HG03196 (cell line): Measurements from ENCODE around the gene ZFHX3.

ENCODE experiments used
- ATAC-seq: cut with Tn5 transposase; IDR thresholded peaks from one replicate; pipeline ENCODE4 v1.9.1; 2021; ENCODE audit not compliant: unreplicated experiment

The ZFHX3 gene

DNA sequence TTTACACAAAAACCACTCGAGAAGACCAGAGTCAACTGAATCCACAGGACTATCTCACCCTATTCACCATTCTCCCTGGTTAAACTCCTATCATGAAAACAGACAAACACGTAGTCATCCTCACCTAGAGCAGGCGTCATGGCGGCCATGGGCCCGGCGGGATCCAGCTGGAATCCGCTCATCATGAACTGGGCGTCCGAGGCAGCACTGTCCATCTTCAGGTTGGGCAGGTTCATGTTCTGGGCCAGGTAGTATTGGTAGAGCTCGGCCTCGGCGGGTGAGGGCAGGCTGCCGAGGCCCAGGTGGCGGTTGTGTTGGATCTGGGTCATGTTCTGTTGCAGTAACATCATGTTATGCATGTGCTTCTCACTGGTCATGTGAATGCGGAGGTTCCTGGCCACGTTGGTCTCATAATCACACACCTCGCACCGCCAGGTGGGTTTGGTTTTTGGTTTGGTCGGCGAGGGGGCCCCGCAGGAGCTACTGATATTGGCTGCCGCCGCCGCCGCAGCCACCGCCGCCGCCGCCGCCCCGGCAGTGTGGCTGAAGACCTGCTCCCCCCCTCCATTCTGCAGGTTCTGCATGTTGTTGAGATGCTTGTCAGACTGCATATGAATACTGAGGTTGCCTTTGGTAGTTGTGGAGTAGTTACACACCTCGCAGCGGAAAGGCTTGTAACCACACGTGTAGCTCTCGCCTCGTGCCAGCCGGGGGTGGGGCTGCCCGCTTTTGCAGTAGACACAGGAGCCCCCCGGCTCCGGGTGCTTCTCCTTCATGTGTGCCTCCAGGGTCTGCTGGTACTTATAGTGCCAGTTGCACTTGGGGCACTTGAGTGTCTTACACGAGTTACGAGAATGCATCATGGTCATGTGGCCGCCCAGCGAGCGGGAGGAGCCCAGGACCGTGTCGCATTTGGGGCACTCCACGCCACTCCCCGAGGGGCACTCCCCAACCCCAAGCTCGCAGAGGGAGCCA lies 90.3 kb downstream of the ZFHX3 start:
- ATAC-seq: no peak

DNA sequence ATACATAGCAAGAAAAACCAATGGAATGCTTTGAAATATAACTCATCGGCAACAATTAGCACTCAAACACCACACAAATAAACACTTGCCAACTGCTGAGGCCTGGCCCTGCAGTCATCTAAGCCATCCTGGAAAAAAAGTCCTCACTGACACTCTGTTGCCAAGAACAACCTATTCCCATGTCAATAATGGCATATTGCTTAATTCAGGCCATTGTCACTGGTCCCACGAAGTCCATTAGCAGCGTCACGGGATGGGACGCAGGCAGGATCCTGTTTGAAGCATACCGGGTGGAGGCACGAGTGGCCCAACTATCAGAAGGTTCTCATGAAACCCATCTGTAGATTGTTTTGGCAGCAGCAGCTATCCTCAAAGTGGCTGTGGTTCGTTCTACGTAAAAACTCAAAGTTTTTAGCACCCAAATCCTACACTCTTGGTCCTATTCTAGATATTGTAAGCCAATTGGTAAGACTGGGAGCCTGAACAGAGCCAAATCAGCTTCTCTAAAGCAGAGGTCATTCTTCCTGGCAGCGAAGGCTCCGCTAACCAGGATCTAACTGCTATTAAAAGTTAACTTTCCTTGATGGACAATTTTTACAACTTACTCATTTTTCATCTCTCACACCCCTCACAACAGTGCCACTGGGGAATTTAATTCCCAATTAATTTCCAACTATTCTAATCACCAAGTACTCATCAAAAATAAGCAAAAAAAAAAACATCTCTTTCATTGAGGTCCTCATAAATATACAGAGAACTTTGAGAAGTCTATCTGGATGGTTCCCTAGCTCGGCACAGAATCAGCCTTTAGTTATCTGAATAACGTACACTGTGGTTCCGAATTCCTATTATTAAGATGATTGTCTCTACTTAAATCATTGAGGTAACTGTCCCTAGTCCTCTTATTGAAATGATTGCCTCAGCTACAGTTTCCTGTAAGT lies 91.5 kb downstream of the ZFHX3 start:
- no peak for ATAC-seq

DNA sequence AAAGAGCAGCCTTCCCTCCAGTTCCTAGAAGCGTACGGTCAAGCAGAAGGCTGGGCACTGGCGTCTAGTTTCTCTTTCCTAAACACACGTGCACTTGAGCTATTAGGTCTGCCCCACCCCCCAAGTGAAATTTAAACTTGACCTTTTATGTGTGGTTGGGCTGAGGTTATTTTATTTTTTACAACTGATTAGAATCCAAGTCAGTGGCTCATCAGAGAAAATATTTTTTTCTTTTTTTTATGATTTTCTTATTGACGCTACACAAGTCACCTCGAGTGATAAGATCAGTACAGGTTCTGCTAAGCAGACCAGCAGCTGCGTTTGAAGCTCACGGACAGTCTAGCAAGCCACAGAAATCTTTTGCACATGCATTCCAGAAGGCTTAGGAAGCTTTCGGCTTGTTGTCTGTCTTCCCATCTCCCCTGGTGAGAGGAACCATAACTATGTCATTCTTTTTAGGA lies 95.1 kb downstream of the ZFHX3 start:
- no peak for ATAC-seq

DNA sequence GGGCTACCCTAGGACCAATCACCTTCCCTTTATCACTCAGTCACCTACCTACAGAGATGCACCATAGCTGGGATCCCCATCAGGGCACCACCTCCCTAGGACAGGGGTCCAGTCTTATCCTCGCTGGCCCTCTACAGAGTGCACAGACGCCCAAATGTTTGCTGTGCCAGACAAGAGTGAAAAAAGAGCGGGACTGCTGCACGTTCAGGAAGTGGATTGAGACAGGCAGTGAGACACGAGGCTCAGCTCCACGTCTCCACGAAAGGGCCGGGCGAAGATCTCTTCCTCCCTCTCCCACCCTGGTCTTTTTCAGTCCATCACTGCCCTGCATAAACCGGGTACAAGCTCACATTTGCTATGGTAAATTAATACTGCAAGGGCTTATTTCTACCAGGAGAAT lies 95.5 kb downstream of the ZFHX3 start:
- no peak for ATAC-seq

GRCh38 chr16:72951916-72952315 lies 96.0 kb downstream of the ZFHX3 start:
- no peak for ATAC-seq

DNA sequence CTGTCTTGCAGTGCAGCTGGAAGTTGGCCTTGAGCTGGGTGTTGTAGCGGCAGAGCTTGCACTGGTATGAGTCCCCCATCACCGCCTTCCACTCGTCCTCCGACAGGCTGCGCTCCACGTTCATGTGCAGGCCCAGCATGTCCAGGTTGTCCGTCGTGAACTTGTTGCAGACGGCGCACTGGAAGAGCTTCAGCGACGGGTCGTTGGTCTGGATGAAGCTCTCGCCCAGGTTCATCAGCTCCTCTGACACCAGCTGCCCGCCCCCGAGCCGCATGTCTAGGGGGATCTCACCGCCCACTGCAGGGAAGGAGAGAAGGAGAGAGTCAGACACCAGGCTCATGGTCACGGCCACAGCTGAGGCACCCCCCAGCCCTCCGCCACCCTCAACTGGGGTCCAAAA lies 97.3 kb downstream of the ZFHX3 start:
- no peak for ATAC-seq

GRCh38 chr16:72948238-72948829 lies 99.6 kb downstream of the ZFHX3 start:
- ATAC-seq: no peak

- ATAC-seq: no peak
Observed at GRCh38 chr16:72947379-72948237, 100.3 kb downstream of the ZFHX3 start.

DNA sequence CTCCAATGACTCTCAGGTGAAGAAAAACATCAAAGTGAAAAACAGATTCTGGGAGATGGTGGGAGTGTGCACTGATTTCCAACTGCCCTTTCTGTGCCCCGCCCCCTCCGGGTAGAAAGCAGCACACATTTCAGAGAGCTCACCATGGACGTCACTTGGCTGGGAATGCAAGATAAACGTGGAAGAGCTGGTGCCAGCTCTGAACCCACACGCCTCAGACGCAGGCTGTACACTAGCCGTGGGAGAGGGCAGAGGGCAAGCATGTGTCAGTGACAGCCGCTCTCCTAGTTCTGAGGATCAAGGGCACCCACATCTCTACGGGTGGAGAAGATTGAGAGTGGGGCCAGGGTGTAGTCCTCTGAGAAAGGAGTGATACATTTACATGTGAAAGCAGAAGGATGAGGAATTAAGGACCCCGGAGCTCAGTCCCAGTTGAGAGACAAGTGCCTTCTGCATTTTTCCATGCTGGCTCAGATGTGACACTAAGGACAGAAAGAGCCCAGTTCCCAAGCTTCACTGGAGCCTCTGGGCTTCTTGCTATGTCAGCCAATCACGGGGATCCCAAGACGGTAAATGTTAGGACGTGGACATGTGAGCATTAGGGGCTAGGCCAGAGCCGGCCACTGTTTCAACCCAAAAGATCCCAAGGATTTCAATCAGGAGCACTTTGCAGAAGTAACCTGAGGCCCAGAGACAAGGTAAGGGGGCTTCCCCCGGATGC lies 101.3 kb downstream of the ZFHX3 start:
- no peak for ATAC-seq

DNA sequence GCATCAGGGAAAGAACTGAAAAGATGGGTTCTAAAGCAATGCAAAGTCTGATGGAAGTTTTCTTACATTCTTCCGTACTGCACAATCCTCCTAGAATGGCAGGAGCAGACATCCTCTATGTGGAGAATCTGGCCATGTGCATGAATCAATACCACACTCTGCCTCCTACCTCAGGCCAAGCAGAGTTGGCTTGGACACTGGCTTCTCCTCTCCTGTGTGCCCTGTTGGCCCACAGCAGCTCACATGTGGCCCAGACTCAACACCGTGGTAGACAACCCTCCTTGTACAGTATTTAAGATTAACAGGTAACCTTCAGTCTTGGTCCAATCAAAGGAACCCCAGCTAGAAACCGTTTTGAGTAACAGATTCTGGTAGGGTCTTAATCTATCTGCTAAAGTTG lies 101.9 kb downstream of the ZFHX3 start:
- ATAC-seq: no peak

GRCh38 chr16:72945611-72946010 lies 102.3 kb downstream of the ZFHX3 start:
- ATAC-seq: no peak

DNA sequence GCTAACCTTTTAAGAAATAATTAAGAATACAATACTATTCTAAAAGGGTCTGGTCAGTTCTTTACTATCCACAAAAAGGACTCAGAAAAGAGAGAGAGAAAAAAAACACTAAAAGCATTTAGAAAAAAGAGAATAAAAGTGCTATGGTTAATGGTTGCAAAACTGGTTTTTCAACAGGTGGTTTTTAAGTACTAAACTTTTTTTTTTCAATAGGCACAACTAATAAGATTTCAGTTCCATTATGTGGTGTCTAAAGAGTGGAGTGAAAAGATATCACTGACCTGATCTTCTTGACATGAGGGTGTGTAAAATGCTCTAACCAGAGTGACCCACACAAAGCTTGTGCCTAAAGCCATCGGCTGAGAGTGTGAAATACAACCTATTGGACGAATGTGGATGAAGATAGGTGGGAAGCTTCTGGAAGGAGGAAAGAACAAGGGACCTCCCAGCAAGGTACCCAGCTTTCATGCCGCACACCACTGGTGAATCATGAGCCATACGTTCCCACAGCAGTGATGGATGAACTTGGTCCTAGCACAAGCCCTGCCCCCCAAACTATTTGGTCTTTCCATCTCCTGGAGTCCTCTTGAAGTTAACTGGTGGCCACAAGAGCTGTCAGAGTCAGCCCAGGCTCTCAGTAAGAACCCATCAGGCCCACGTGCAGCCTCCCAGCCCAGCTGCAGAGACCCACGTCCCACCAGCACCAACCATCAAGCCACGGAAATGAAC lies 103.0 kb downstream of the ZFHX3 start:
- ATAC-seq: no peak

GRCh38 chr16:72942021-72942420 lies 105.9 kb downstream of the ZFHX3 start:
- ATAC-seq: no peak

DNA sequence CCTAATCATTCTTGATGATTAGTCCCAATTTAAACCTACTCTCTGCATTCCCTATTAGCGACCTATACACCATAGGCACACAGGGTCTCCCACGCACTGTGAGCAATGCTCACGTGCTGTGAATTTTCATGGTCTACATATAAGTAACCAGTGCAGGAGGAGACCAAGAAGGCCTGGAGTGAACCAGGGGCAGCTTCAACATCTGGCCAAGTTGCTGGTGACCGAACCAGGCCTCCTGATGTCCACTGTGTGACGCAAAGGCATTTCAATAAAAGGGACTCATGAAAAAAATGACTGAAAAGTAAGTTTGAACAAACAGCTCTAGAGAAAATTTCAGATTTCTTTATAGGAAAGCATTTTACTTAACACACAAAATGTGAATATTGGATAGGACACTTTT lies 107.0 kb downstream of the ZFHX3 start:
- ATAC-seq: no peak

DNA sequence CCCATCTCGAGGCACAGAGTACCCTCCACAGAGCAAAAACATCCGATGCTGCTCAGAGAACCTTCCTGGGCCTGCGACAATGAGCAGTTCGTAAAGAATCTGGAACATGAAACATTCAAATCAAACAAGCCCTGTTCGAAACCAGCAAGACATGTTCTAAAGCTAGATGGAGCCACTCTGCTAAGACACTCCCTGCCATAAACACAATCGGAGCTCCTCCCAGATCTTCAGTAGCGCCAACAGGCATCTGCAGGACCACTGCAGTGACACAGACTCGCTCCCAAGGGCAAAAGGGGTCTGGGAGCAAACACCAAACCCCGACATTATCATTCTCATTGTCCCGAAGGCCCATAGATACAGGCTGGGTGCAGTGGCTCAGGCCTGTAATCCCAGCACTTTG lies 108.7 kb downstream of the ZFHX3 start:
- ATAC-seq: no peak

GRCh38 chr16:72938795-72939164 lies 109.1 kb downstream of the ZFHX3 start:
- no peak for ATAC-seq

DNA sequence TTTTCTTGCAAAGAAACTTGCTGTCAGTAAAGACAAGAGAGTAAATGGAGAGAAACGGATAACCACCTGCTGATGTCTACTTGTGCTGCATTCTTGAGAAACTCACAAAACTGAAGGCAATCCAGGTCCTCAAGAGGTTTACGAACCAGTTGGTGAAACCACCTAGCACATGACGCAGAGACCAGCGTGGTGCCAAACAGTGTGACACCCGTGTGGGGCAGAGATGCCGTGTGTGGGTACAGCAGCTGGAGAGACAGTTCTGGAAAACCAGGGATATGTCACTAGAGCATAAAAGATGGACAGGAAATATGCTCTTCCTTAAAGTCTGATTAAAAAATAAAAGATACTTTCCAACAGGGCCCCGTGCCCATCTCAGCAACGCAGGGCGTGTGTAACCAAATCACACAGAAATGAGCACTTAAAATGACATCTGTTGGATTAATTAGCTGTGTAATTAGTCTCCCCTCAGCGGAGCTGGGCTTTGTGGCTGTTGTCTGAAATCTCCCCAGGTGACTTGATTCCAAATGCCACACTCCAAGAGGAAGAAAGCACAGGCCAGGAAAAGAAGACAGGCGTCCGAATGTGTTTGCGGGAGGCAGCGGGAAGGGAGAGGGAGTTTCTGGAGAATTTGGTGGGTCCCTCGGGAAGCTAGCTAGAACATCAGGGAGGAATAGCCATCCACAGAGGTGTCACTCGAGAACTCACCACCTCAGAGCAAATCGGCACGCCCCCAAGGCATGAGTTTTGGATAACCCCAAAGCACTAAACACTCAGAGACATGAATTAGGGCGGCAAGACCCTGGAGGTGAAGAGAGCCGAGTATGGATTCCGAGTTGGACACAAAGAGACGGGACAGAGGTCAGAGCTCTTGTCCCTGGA lies 109.8 kb downstream of the ZFHX3 start:
- ATAC-seq: no peak

- no peak for ATAC-seq
Observed at GRCh38 chr16:72937360-72937759, 110.6 kb downstream of the ZFHX3 start.
